ENCODE data around the gene LRP1. TPM values are rescaled to one million over a fixed set of nuclear protein-coding genes. Genes with fewer than 3 reads are reported as not detected.

Gene LRP1
- total and polyA plus RNA-seq, 4 donors: 87.5 to 375 (median 139) TPM

GRCh38 chr12:57164966-57165625 is 36.8 kb downstream of the LRP1 start:
- no peak overlapping the region for H3K27ac ChIP-seq (ENCODE audit: low read depth in 1 of 2, low read length in 2 of 2)
- H3K9ac ChIP-seq (ENCODE audit: low read depth in 1 of 2, low read length in 2 of 2): no peak overlapping the region
- H3K4me3 ChIP-seq (ENCODE audit: low read depth in 1 of 3, low read length in 3 of 3): no peak overlapping the region
- no peaks in the 10 kb centered on the region for H3K9me3 ChIP-seq (ENCODE audit: control insufficient read depth in 4 of 4, low read length in 3 of 4)
- DNase-seq (ENCODE audit: low spot score): no peak
- peaks cover 36 to 92% (median 71%) of the 10 kb centered on the region in 4 donors for H3K36me3 ChIP-seq (ENCODE audit: control insufficient read depth in 4 of 4, insufficient read depth in 3 of 4, low read depth in 1 of 4, low read length in 3 of 4)
- no peaks in the 10 kb centered on the region for H3K27me3 ChIP-seq (ENCODE audit: control insufficient read depth in 4 of 4, insufficient read depth in 4 of 4, low read length in 3 of 4)
- H3K4me1 ChIP-seq (ENCODE audit: control insufficient read depth in 4 of 4, insufficient read depth in 4 of 4, low read length in 3 of 4): no peaks in the 10 kb centered on the region
- whole genome bisulfite sequencing: 84% methylated on average over 13 of the region's 13 CpGs
- TF ChIP-seq ZBTB33 (IDR thresholded peaks at IDR 0.05): no peak
- no peak for TF ChIP-seq FOXA2 (IDR thresholded peaks at IDR 0.05)
- TF ChIP-seq GABPA (IDR thresholded peaks at IDR 0.05 in 1 of 2, conservative IDR thresholded peaks at IDR 0.05 in 1 of 2): no peak
- TF ChIP-seq NR2F2 (IDR thresholded peaks at IDR 0.05): no peak
- TF ChIP-seq REST (IDR thresholded peaks at IDR 0.05): no peak
- no peak for TF ChIP-seq JUND (IDR thresholded peaks at IDR 0.05)
- no peak for TF ChIP-seq RAD21 (IDR thresholded peaks at IDR 0.05)
- no peak for TF ChIP-seq HNF4A (conservative IDR thresholded peaks at IDR 0.05)
- TF ChIP-seq HNF4G (IDR thresholded peaks at IDR 0.05): no peak
- no peak for TF ChIP-seq CTCF (IDR thresholded peaks at IDR 0.05; ENCODE audit: low read depth, low read length, missing input control)

GRCh38 chr12:57165741-57166140 is 37.5 kb downstream of the LRP1 start:
- DNase-seq (ENCODE audit: low spot score): no peak
- no peak overlapping the region for H3K4me3 ChIP-seq (ENCODE audit: low read depth in 1 of 3, low read length in 3 of 3)
- no peak overlapping the region for H3K9ac ChIP-seq (ENCODE audit: low read depth in 1 of 2, low read length in 2 of 2)
- no peak overlapping the region for H3K27ac ChIP-seq (ENCODE audit: low read depth in 1 of 2, low read length in 2 of 2)
- WGBS: 75% methylated on average over 19 of the region's 19 CpGs
- no peaks in the 10 kb centered on the region for H3K9me3 ChIP-seq (ENCODE audit: control insufficient read depth in 4 of 4, low read length in 3 of 4)
- no peaks in the 10 kb centered on the region for H3K27me3 ChIP-seq (ENCODE audit: control insufficient read depth in 4 of 4, insufficient read depth in 4 of 4, low read length in 3 of 4)
- H3K4me1 ChIP-seq (ENCODE audit: control insufficient read depth in 4 of 4, insufficient read depth in 4 of 4, low read length in 3 of 4): no peaks in the 10 kb centered on the region
- H3K36me3 ChIP-seq (ENCODE audit: control insufficient read depth in 4 of 4, insufficient read depth in 3 of 4, low read depth in 1 of 4, low read length in 3 of 4): peaks cover 40 to 89% (median 70%) of the 10 kb centered on the region in 4 donors
- TF ChIP-seq FOXA2 (IDR thresholded peaks at IDR 0.05) (no peak), FOXA1 (IDR thresholded peaks at IDR 0.05) (no peak), CTCF (IDR thresholded peaks at IDR 0.05; ENCODE audit: low read depth, low read length, missing input control) (no peak), RAD21 (IDR thresholded peaks at IDR 0.05) (no peak), RXRA (IDR thresholded peaks at IDR 0.05) (no peak), EGR1 (IDR thresholded peaks at IDR 0.05; ENCODE audit: low read depth in 2 of 2) (no peak), NR2F2 (IDR thresholded peaks at IDR 0.05) (no peak), SP1 (IDR thresholded peaks at IDR 0.05) (no peak), TAF1 (conservative IDR thresholded peaks at IDR 0.05) (no peak), YY1 (IDR thresholded peaks at IDR 0.05) (no peak), HNF4A (conservative IDR thresholded peaks at IDR 0.05) (no peak), MAX (IDR thresholded peaks at IDR 0.05) (no peak), REST (IDR thresholded peaks at IDR 0.05) (no peak), ATF3 (IDR thresholded peaks at IDR 0.05) (no peak)
